HFFc6 (cell line): ENCODE results near the gene SBK3. TPM values are rescaled to one million over a fixed set of nuclear protein-coding genes. Genes with fewer than 3 reads are reported as not detected.
"Not testable (repeated sequence)": the region's sequence is repeated elsewhere in the genome, so short reads cannot be mapped to it uniquely, and the experiment has no call there.

Source experiments
- DNase-seq: peaks from one replicate; pipeline ENCODE4 v3.0.0-alpha.2; 2018
- H3K27ac Mint-ChIP-seq: 2 replicates; pipeline ENCODE4 v1.8.0; 2020; ENCODE audit warnings: mild to moderate bottlenecking, mixed read lengths
- H3K27me3 Mint-ChIP-seq: 2 replicates; pipeline ENCODE4 v1.8.0; 2021; ENCODE audit warnings: mild to moderate bottlenecking, moderate library complexity, mixed read lengths; ENCODE audit not compliant: insufficient read depth
- H3K36me3 Mint-ChIP-seq: 2 replicates; pipeline ENCODE4 v1.8.0; 2021; ENCODE audit warnings: low read depth, mixed read lengths
- H3K4me1 Mint-ChIP-seq: 2 replicates; pipeline ENCODE4 v1.8.0; 2020; ENCODE audit warnings: low read depth, mixed read lengths
- H3K4me3 Mint-ChIP-seq: 2 replicates; pipeline ENCODE4 v1.8.0; 2020; ENCODE audit warnings: mild to moderate bottlenecking, moderate library complexity, mixed read lengths
- H3K9me3 Mint-ChIP-seq: 2 replicates; pipeline ENCODE4 v1.8.0; 2020; ENCODE audit warnings: mild to moderate bottlenecking, mixed read lengths
- CTCF ChIP-seq: fragments of 200-600 bp; sonication (generic); IDR thresholded peaks from 2 replicates; pipeline ENCODE4 v1.5.0; 2021; ENCODE audit warnings: antibody characterized with exemption, mild to moderate bottlenecking
- total RNA-seq, 6 experiments: library from RNA; stranded (reverse); fragmentation: NEBNext Ultra II Directional; extraction: Animal tissue kit (Norgen Biotek cat#: 25700); gene quantifications; 2 replicates in 1 of 6; 3 replicates in 5 of 6; pipeline ENCODE4 v1.2.3, GENCODE V29; 2021

The SBK3 gene
- total RNA-seq, 6 experiments from 2014 or later, result not detected

GRCh38 chr19:55500368-55500952 lies 44.9 kb downstream of the SBK3 start:
- DNase-seq, result no peak
- H3K36me3 Mint-ChIP-seq, result peaks cover 36% of the 10 kb centered on the region
- no peaks in the 10 kb centered on the region for H3K9me3 Mint-ChIP-seq

GRCh38 chr19:55498246-55498840 lies 47.0 kb downstream of the SBK3 start:
- H3K27ac Mint-ChIP-seq, result no peak overlapping the region; the same call in 1 of the 2 replicates
- no peak for DNase-seq
- no peaks in the 10 kb centered on the region for H3K9me3 Mint-ChIP-seq
- H3K27me3 Mint-ChIP-seq, result peaks cover 6% of the 10 kb centered on the region
- H3K4me3 Mint-ChIP-seq, result no peak overlapping the region
- no peak for TF ChIP-seq CTCF
- H3K4me1 Mint-ChIP-seq, result peaks cover 39% of the 10 kb centered on the region
- peaks cover 32% of the 10 kb centered on the region for H3K36me3 Mint-ChIP-seq

More at GRCh38 chr19:55500368-55500952, 44.9 kb downstream of the SBK3 start:
- Mint-ChIP-seq H3K27me3 (peaks cover 11% of the 10 kb centered on the region), H3K4me1 (peaks cover 34% of the 10 kb centered on the region), H3K4me3 (no peak overlapping the region), H3K27ac (no peak overlapping the region)
- no peak for TF ChIP-seq CTCF

- H3K4me3 Mint-ChIP-seq, result no peak overlapping the region
- no peaks in the 10 kb centered on the region for H3K9me3 Mint-ChIP-seq
- no peak for DNase-seq
- peaks cover 45% of the 10 kb centered on the region for H3K4me1 Mint-ChIP-seq
- H3K27ac Mint-ChIP-seq, result peak overlapping the region; percentile 49; the same call in 1 of the 2 replicates
- no peak for TF ChIP-seq CTCF
- peaks cover 3% of the 10 kb centered on the region for H3K27me3 Mint-ChIP-seq
- peaks cover 27% of the 10 kb centered on the region; the same call in 1 of the 2 replicates for H3K36me3 Mint-ChIP-seq
These were observed 47.6 kb downstream of the SBK3 start for GRCh38 chr19:55497763-55498162.

- not testable (repeated sequence) for H3K9me3 Mint-ChIP-seq, H3K27me3 Mint-ChIP-seq, H3K4me3 Mint-ChIP-seq, DNase-seq
- H3K36me3 Mint-ChIP-seq, result peaks cover 19% of the 10 kb centered on the region; the same call in 1 of the 2 replicates
- H3K27ac Mint-ChIP-seq, result peak overlapping the region; percentile 20
- H3K4me1 Mint-ChIP-seq, result peaks cover 54% of the 10 kb centered on the region
These were observed 48.5 kb downstream of the SBK3 start for GRCh38 chr19:55496820-55497219.

GRCh38 chr19:55495646-55496349 lies 49.5 kb downstream of the SBK3 start:
- TF ChIP-seq CTCF, result no peak
- Mint-ChIP-seq H3K9me3 (no peaks in the 10 kb centered on the region), H3K4me1 (peaks cover 59% of the 10 kb centered on the region), H3K4me3 (peak overlapping the region; percentile 55), H3K36me3 (peaks cover 15% of the 10 kb centered on the region; the same call in 1 of the 2 replicates), H3K27me3 (peaks cover 3% of the 10 kb centered on the region), H3K27ac (peak overlapping the region; percentile 63)
- no peak for DNase-seq
